ENCODE results near the gene PSMB11. TPM values are rescaled to one million over a fixed set of nuclear protein-coding genes. Genes with fewer than 3 reads are reported as not detected.

PSMB11 gene
- total RNA-seq, 1 experiment from 2014 or later, result not detected

DNA sequence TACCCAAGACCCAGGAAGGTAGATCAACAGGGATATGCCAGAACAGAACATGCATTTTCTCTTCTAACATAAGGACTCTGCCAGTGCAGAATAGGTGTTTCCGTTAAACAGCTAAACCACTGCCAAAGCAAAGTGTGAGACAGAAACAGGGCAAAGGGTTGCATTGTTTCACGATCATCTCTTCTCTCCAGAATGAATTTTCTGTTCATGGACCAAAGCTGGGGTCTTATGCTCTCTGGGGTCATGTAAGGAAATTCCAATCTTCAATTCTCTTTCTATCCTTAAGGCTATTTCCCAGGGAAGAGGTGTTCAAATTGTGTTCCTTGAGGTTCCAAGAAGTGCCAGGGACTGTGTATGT lies 18.2 kb upstream of the PSMB11 start:
- H4K20me1 ChIP-seq (ENCODE audit: control insufficient read depth, insufficient read depth, insufficient read length), result no peaks in the 10 kb centered on the region
- no peak overlapping the region for H2BK20ac ChIP-seq (ENCODE audit: low read depth, low read length, poor library complexity, severe bottlenecking)
- no peaks in the 10 kb centered on the region for H3K9me3 ChIP-seq (ENCODE audit: control insufficient read depth, low read depth, low read length)
- no peak overlapping the region for H3K56ac ChIP-seq (ENCODE audit: insufficient read length, low read depth, low read length)
- H3K4ac ChIP-seq (ENCODE audit: low read depth, low read length), result no peak overlapping the region
- H2AFZ ChIP-seq (ENCODE audit: low read length), result no peak overlapping the region
- no peak overlapping the region for H2AK5ac ChIP-seq (ENCODE audit: insufficient read length, low read length)
- no peak overlapping the region for H3K23ac ChIP-seq (ENCODE audit: insufficient read length, low read depth, low read length)
- no peak for DNase-seq
- no peaks in the 10 kb centered on the region for H3K79me2 ChIP-seq (ENCODE audit: insufficient read depth, low read length)
- H2BK5ac ChIP-seq (ENCODE audit: insufficient read length, low read length), result no peak overlapping the region
- no peak overlapping the region for H2BK120ac ChIP-seq (ENCODE audit: low read depth, low read length, poor library complexity, severe bottlenecking)
- no peak overlapping the region for H4K91ac ChIP-seq (ENCODE audit: insufficient read length, low read depth, low read length)
- WGBS (ENCODE audit: extremely low coverage, insufficient read length, low lambda C conversion rate), result no CpG with 5 or more reads among the region's 2 CpGs
- no peaks in the 10 kb centered on the region for H3K79me1 ChIP-seq (ENCODE audit: insufficient read depth, low read depth, low read length, poor library complexity, severe bottlenecking)
- no peak overlapping the region for H3K27ac ChIP-seq (ENCODE audit: insufficient read length, low read depth, low read length)
- H3K36me3 Mint-ChIP-seq (ENCODE audit: insufficient read depth in 1 of 3, low read depth in 3 of 3), result peaks cover 25 to 33% (median 33%) of the 10 kb centered on the region in 3 experiments
- H2BK12ac ChIP-seq (ENCODE audit: insufficient read length, low read depth, low read length), result no peak overlapping the region
- H4K5ac ChIP-seq (ENCODE audit: insufficient read length, low read depth, low read length), result no peak overlapping the region
- H2BK15ac ChIP-seq (ENCODE audit: low read depth, low read length), result no peak overlapping the region
- H3K4me2 ChIP-seq (ENCODE audit: insufficient read depth, insufficient read length, low read length), result no peak overlapping the region
- no peak overlapping the region for H3K9ac ChIP-seq (ENCODE audit: extremely low read depth, insufficient read length, low read length)
- no peak overlapping the region for H4K8ac ChIP-seq (replicated peaks; ENCODE audit: insufficient read length, low read depth, low read length)
- H3K4me3 Mint-ChIP-seq, result no peak overlapping the region
- no peak overlapping the region for H3T11ph ChIP-seq (ENCODE audit: low read length)
- no peak overlapping the region for H3K14ac ChIP-seq (ENCODE audit: insufficient read depth, low read length)
- no peaks in the 10 kb centered on the region for H3K27me3 Mint-ChIP-seq (ENCODE audit: low read depth)
- no peaks in the 10 kb centered on the region for H3K9me3 Mint-ChIP-seq
- no peaks in the 10 kb centered on the region for H3K27me3 ChIP-seq (ENCODE audit: insufficient read depth, low read length)
- TF ChIP-seq, protein P1, sequence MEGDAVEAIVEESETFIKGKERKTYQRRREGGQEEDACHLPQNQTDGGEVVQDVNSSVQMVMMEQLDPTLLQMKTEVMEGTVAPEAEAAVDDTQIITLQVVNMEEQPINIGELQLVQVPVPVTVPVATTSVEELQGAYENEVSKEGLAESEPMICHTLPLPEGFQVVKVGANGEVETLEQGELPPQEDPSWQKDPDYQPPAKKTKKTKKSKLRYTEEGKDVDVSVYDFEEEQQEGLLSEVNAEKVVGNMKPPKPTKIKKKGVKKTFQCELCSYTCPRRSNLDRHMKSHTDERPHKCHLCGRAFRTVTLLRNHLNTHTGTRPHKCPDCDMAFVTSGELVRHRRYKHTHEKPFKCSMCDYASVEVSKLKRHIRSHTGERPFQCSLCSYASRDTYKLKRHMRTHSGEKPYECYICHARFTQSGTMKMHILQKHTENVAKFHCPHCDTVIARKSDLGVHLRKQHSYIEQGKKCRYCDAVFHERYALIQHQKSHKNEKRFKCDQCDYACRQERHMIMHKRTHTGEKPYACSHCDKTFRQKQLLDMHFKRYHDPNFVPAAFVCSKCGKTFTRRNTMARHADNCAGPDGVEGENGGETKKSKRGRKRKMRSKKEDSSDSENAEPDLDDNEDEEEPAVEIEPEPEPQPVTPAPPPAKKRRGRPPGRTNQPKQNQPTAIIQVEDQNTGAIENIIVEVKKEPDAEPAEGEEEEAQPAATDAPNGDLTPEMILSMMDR (conservative IDR thresholded peaks at IDR 0.05), result no peak
- H3K4me1 Mint-ChIP-seq, result peaks cover 33 to 37% of the 10 kb centered on the region in 2 experiments
- no peaks in the 10 kb centered on the region for H3K4me1 ChIP-seq (ENCODE audit: insufficient read depth, low read length)
- peak overlapping the region in 1 of 3 experiments; percentile 64; a peak in 1 of 7 replicates for H3K27ac Mint-ChIP-seq
- H3K18ac ChIP-seq (ENCODE audit: insufficient read length, low read depth, low read length), result no peak overlapping the region
- no peaks in the 10 kb centered on the region for H3K23me2 ChIP-seq (ENCODE audit: insufficient read length, low read depth, low read length, poor library complexity, severe bottlenecking)
